ENCODE measurements around the gene ETFA. TPM values are rescaled to one million over a fixed set of nuclear protein-coding genes. Genes with fewer than 3 reads are reported as not detected.

ETFA gene
- total RNA-seq, 1 experiment from 2014 or later, result 164 TPM

- no peak for TF ChIP-seq CTCF (IDR thresholded peaks at IDR 0.05; ENCODE audit: unreplicated experiment)
- peaks cover 6% of the 10 kb centered on the region for H3K4me1 Mint-ChIP-seq (ENCODE audit: insufficient read depth, unreplicated experiment)
- no peak for DNase-seq (ENCODE audit: unreplicated experiment)
- no peaks in the 10 kb centered on the region for H3K27me3 Mint-ChIP-seq (ENCODE audit: insufficient read depth, unreplicated experiment)
- intact Hi-C loops (cut with micrococcal nuclease), result no loop called here
- ChIA-PET POLR2A (interaction anchor here (0.9 kb wide), 1 partner anchor 27 kb away, joined by 3 read pairs; no protein-coding TSS in a partner anchor), CTCF (interaction anchor here (0.8 to 0.9 kb wide), 2 partner anchors 14 to 15 kb away, joined by 3 to 4 read pairs; no protein-coding TSS in a partner anchor)
- no TSS peak for BruUV-seq (replicated peaks)
- no peak overlapping the region for H3K27ac Mint-ChIP-seq (ENCODE audit: low read depth, unreplicated experiment)
- H3K9me3 Mint-ChIP-seq (ENCODE audit: unreplicated experiment), result no peaks in the 10 kb centered on the region
- H3K36me3 Mint-ChIP-seq (ENCODE audit: insufficient read depth, unreplicated experiment), result peaks cover 26% of the 10 kb centered on the region
- H3K4me3 Mint-ChIP-seq (ENCODE audit: unreplicated experiment), result no peak overlapping the region
Observed at GRCh38 chr15:76204916-76205460, 106.3 kb downstream of the ETFA start.

- intact Hi-C loops (cut with micrococcal nuclease), result no loop called here
- BruUV-seq (replicated peaks), result no TSS peak
- H3K27me3 Mint-ChIP-seq (ENCODE audit: insufficient read depth, unreplicated experiment), result no peaks in the 10 kb centered on the region
- H3K9me3 Mint-ChIP-seq (ENCODE audit: unreplicated experiment), result no peaks in the 10 kb centered on the region
- POLR2A ChIA-PET, result no interaction called here
- no peak for DNase-seq (ENCODE audit: unreplicated experiment)
- CTCF ChIA-PET, result interaction anchor here (0.8 kb wide), 1 partner anchor 14 kb away, joined by 3 read pairs; no protein-coding TSS in a partner anchor
- peaks cover 26% of the 10 kb centered on the region for H3K36me3 Mint-ChIP-seq (ENCODE audit: insufficient read depth, unreplicated experiment)
- H3K27ac Mint-ChIP-seq (ENCODE audit: low read depth, unreplicated experiment), result no peak overlapping the region
- H3K4me3 Mint-ChIP-seq (ENCODE audit: unreplicated experiment), result no peak overlapping the region
- TF ChIP-seq CTCF (IDR thresholded peaks at IDR 0.05; ENCODE audit: unreplicated experiment), result no peak
- H3K4me1 Mint-ChIP-seq (ENCODE audit: insufficient read depth, unreplicated experiment), result peaks cover 8% of the 10 kb centered on the region
Observed at GRCh38 chr15:76204109-76204845, 107.0 kb downstream of the ETFA start.

- no peak for DNase-seq (ENCODE audit: unreplicated experiment)
- Mint-ChIP-seq H3K27ac (ENCODE audit: low read depth, unreplicated experiment) (no peak overlapping the region), H3K27me3 (ENCODE audit: insufficient read depth, unreplicated experiment) (no peaks in the 10 kb centered on the region), H3K9me3 (ENCODE audit: unreplicated experiment) (no peaks in the 10 kb centered on the region), H3K4me1 (ENCODE audit: insufficient read depth, unreplicated experiment) (peaks cover 16% of the 10 kb centered on the region), H3K4me3 (ENCODE audit: unreplicated experiment) (no peak overlapping the region), H3K36me3 (ENCODE audit: insufficient read depth, unreplicated experiment) (peaks cover 26% of the 10 kb centered on the region)
- intact Hi-C loops (cut with micrococcal nuclease), result no loop called here
- ChIA-PET POLR2A (no interaction called here), CTCF (no interaction called here)
- no TSS peak for BruUV-seq (replicated peaks)
- TF ChIP-seq CTCF (IDR thresholded peaks at IDR 0.05; ENCODE audit: unreplicated experiment), result no peak
Observed at GRCh38 chr15:76203346-76204108, 107.7 kb downstream of the ETFA start.

Data from MCF 10A (cell line).